Right atrium auricular region (tissue), 2 donors: ENCODE measurements around the gene CDH13. TPM values are rescaled to one million over a fixed set of nuclear protein-coding genes. Genes with fewer than 3 reads are reported as not detected.

Experiments
- DNase-seq: peaks from one replicate; pipeline ENCODE4 v3.0.0-alpha.2; 2019; ENCODE audit warnings: low spot score
- H3K27ac ChIP-seq, 2 donors: fragments of 200-600 bp; sonication (generic); 1 replicate in 1 of 2; 2 replicates in 1 of 2; pipeline ENCODE4 v1.5.1; 2016 to 2019
- H3K27me3 ChIP-seq, 2 donors: fragments of 200-600 bp; sonication (generic); one replicate each; pipeline versions ENCODE4 v1.5.1 to v1.6.0; 2017 to 2019
- H3K36me3 ChIP-seq: fragments of 200-600 bp; sonication (generic); one replicate; pipeline ENCODE4 v1.5.1; 2016
- H3K4me1 ChIP-seq, 2 donors: fragments of 200-600 bp; sonication (generic); one replicate each; pipeline versions ENCODE4 v1.5.1 to v1.6.0; 2017 to 2019
- H3K4me3 ChIP-seq, 2 donors: fragments of 200-600 bp; sonication (generic); 1 replicate in 1 of 2; 2 replicates in 1 of 2; pipeline ENCODE4 v1.5.1; 2017 to 2019; ENCODE audit warnings: mild to moderate bottlenecking in 1 of 2, moderate library complexity in 1 of 2
- H3K9me3 ChIP-seq, 2 donors: fragments of 200-600 bp; sonication (generic); one replicate each; pipeline ENCODE4 v1.5.1; 2019
- total RNA-seq, 2 donors: library from RNA; depleted of rRNA; stranded (reverse); fragments of >200 nt; gene quantifications; one replicate each; pipeline ENCODE4 v1.1.0, GENCODE V29; 2016
- TF ChIP-seq, protein P1 (sequence below), 2 donors: fragments of 200-600 bp; sonication (generic); IDR thresholded peaks; one replicate each; pipeline ENCODE4 v1.5.1; 2019; ENCODE audit warnings: antibody characterized with exemption in 2 of 2

Gene CDH13
- total RNA-seq, 2 donors from 2014 or later, result 75.4 to 85.9 TPM

DNA sequence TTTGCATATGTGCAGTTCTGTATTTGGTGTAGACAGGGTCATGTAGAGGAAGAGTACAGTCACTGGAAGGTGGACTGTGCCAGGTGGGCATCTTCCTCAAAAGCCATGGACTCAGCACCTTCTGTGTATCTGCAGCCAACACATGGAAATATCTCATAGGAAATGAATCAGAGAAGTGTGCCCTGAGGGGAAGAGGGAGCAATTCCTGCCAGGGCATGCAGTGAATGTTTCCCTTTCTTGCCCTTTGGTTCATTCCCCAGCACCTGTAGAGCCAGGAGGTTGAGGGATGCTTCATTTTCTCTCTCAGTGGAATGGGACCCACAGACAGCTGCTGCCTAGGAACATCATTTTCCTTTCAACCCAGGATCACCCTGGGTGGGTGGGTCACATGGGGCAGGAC is 1034.9 kb downstream of the CDH13 start:
- Histone ChIP-seq H3K4me1 (no peaks in the 10 kb centered on the region), H3K27ac (no peak overlapping the region), H3K4me3 (no peak overlapping the region), H3K36me3 (no peaks in the 10 kb centered on the region), H3K9me3 (peaks cover 0 to 4% of the 10 kb centered on the region in 2 donors), H3K27me3 (no peaks in the 10 kb centered on the region)
- DNase-seq, result no peak
- TF ChIP-seq, protein P1, sequence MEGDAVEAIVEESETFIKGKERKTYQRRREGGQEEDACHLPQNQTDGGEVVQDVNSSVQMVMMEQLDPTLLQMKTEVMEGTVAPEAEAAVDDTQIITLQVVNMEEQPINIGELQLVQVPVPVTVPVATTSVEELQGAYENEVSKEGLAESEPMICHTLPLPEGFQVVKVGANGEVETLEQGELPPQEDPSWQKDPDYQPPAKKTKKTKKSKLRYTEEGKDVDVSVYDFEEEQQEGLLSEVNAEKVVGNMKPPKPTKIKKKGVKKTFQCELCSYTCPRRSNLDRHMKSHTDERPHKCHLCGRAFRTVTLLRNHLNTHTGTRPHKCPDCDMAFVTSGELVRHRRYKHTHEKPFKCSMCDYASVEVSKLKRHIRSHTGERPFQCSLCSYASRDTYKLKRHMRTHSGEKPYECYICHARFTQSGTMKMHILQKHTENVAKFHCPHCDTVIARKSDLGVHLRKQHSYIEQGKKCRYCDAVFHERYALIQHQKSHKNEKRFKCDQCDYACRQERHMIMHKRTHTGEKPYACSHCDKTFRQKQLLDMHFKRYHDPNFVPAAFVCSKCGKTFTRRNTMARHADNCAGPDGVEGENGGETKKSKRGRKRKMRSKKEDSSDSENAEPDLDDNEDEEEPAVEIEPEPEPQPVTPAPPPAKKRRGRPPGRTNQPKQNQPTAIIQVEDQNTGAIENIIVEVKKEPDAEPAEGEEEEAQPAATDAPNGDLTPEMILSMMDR (IDR thresholded peaks at IDR 0.05), result no peak

- DNase-seq, result no peak
- Histone ChIP-seq H3K4me1 (no peaks in the 10 kb centered on the region), H3K36me3 (peaks cover 4% of the 10 kb centered on the region), H3K27ac (no peak overlapping the region), H3K27me3 (no peaks in the 10 kb centered on the region), H3K4me3 (no peak overlapping the region), H3K9me3 (peaks cover 0 to 4% of the 10 kb centered on the region in 2 donors)
- TF ChIP-seq, protein P1 (IDR thresholded peaks at IDR 0.05), result no peak
These were observed 1039.7 kb downstream of the CDH13 start for GRCh38 chr16:83666449-83666848.

GRCh38 chr16:83669456-83669855 is 1042.7 kb downstream of the CDH13 start:
- Histone ChIP-seq H3K4me1 (no peaks in the 10 kb centered on the region), H3K4me3 (no peak overlapping the region), H3K27me3 (no peaks in the 10 kb centered on the region), H3K36me3 (peaks cover 4% of the 10 kb centered on the region), H3K27ac (no peak overlapping the region), H3K9me3 (no peaks in the 10 kb centered on the region)
- TF ChIP-seq, protein P1 (IDR thresholded peaks at IDR 0.05), result no peak
- DNase-seq, result no peak

- Histone ChIP-seq H3K4me1 (no peaks in the 10 kb centered on the region), H3K4me3 (no peak overlapping the region), H3K36me3 (peaks cover 11% of the 10 kb centered on the region), H3K9me3 (no peaks in the 10 kb centered on the region), H3K27ac (no peak overlapping the region), H3K27me3 (no peaks in the 10 kb centered on the region)
- TF ChIP-seq, protein P1 (IDR thresholded peaks at IDR 0.05), result no peak
- no peak for DNase-seq
These were observed 1048.3 kb downstream of the CDH13 start for GRCh38 chr16:83674931-83675535.

GRCh38 chr16:83676086-83676485 is 1049.3 kb downstream of the CDH13 start:
- H3K4me3 ChIP-seq, result no peak overlapping the region
- no peaks in the 10 kb centered on the region for H3K27me3 ChIP-seq
- H3K9me3 ChIP-seq, result no peaks in the 10 kb centered on the region
- H3K4me1 ChIP-seq, result no peaks in the 10 kb centered on the region
- no peak for DNase-seq
- TF ChIP-seq, protein P1 (IDR thresholded peaks at IDR 0.05), result no peak
- H3K36me3 ChIP-seq, result peaks cover 10% of the 10 kb centered on the region
- no peak overlapping the region for H3K27ac ChIP-seq

DNA sequence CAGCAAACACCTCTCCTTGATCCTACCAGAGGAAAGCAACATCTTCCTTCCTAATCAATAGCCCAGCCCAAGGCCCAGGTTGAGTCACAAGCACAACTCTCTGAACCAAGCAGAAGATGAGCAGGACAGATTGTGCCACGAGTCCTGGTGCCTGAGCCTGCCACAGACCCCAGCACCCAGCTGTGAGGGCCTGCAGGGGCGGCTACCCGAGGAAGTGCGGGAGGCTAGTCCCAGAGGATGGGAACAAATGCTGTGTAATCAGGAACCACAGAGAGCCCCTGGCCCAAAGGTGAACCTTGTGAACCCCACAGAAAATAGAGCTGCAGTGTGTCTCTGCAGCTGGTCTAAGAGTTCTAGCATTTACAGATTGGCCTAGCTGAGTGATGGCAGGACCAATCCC is 1054.2 kb downstream of the CDH13 start:
- Histone ChIP-seq H3K4me3 (no peak overlapping the region), H3K36me3 (peaks cover 7% of the 10 kb centered on the region), H3K27ac (no peak overlapping the region), H3K9me3 (no peaks in the 10 kb centered on the region), H3K27me3 (no peaks in the 10 kb centered on the region), H3K4me1 (no peaks in the 10 kb centered on the region)
- TF ChIP-seq, protein P1 (IDR thresholded peaks at IDR 0.05), result no peak
- no peak for DNase-seq
